Measurements from ENCODE around the gene IL1B.
A peak's percentile ranks its signal among the peaks of the same experiment; 100 is the strongest.

Gene IL1B

DNA sequence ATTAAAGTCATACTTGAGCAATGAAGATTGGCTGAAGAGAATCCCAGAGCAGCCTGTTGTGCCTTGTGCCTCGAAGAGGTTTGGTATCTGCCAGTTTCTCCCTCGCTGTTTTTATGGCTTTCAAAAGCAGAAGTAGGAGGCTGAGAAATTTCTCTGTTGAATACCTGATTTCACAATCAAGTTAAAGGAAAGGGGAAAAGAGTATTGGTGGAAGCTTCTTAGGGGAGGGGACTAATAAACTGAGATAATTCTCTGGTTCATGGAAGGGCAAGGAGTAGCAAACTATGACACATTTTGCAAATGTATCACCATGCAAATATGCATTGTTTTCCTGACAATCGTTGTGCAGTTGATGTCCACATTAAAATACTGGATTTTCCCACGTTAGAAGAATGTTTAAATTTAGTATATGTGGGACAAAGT lies at the start of gene IL1B:
IL1B (minus strand) TSS at position 85 of the 423 bp plus-strand sequence. CDS start 550 bp downstream, outside the sequence.
- Histone ChIP-seq H3K4me2 (ENCODE audit: low read length) (no peak within 1 kb of the TSS), H2AFZ (peak within 1 kb of the TSS; percentile 62), H3K27me3 (ENCODE audit: control insufficient read depth, insufficient read depth, low read length) (no peaks in the 10 kb centered on the region), H3K27ac (no peak within 1 kb of the TSS), H3K9ac (no peak within 1 kb of the TSS), H3K36me3 (ENCODE audit: control insufficient read depth, insufficient read depth, low read length) (no peaks in the 10 kb centered on the region), H3K4me1 (peaks cover 4% of the 10 kb centered on the region), H3K9me3 (ENCODE audit: control insufficient read depth, low read length) (no peaks in the 10 kb centered on the region), H3K79me2 (no peaks in the 10 kb centered on the region), H3K4me3 (ENCODE audit: low read depth, low read length) (no peak within 1 kb of the TSS)
- no peak for TF ChIP-seq CTCF (IDR thresholded peaks at IDR 0.05)

GRCh38 chr2:112886291-112886690 lies 49.7 kb upstream of the IL1B start:
- Histone ChIP-seq H3K9ac (no peak overlapping the region), H3K4me1 (no peaks in the 10 kb centered on the region), H3K27ac (no peak overlapping the region), H3K79me2 (no peaks in the 10 kb centered on the region), H2AFZ (no peak overlapping the region), H3K36me3 (ENCODE audit: control insufficient read depth, insufficient read depth, low read length) (no peaks in the 10 kb centered on the region), H3K9me3 (ENCODE audit: control insufficient read depth, low read length) (no peaks in the 10 kb centered on the region), H3K4me2 (ENCODE audit: low read length) (no peak overlapping the region), H3K27me3 (ENCODE audit: control insufficient read depth, insufficient read depth, low read length) (no peaks in the 10 kb centered on the region), H3K4me3 (ENCODE audit: low read depth, low read length) (no peak overlapping the region)
- no peak for TF ChIP-seq CTCF (IDR thresholded peaks at IDR 0.05)

- no peak overlapping the region for H3K9ac ChIP-seq
- H3K4me1 ChIP-seq = no peaks in the 10 kb centered on the region
- H3K36me3 ChIP-seq (ENCODE audit: control insufficient read depth, insufficient read depth, low read length) = no peaks in the 10 kb centered on the region
- H3K4me3 ChIP-seq (ENCODE audit: low read depth, low read length) = no peak overlapping the region
- no peak overlapping the region for H2AFZ ChIP-seq
- no peak for TF ChIP-seq CTCF (IDR thresholded peaks at IDR 0.05)
- H3K9me3 ChIP-seq (ENCODE audit: control insufficient read depth, low read length) = no peaks in the 10 kb centered on the region
- H3K4me2 ChIP-seq (ENCODE audit: low read length) = no peak overlapping the region
- H3K79me2 ChIP-seq = no peaks in the 10 kb centered on the region
- no peaks in the 10 kb centered on the region for H3K27me3 ChIP-seq (ENCODE audit: control insufficient read depth, insufficient read depth, low read length)
- no peak overlapping the region for H3K27ac ChIP-seq
Observed at GRCh38 chr2:112885506-112885902, 48.9 kb upstream of the IL1B start.

GRCh38 chr2:112884869-112885505 lies 48.4 kb upstream of the IL1B start:
- TF ChIP-seq CTCF (IDR thresholded peaks at IDR 0.05) = peak; percentile 36
- Histone ChIP-seq H3K9ac (no peak overlapping the region), H3K36me3 (ENCODE audit: control insufficient read depth, insufficient read depth, low read length) (no peaks in the 10 kb centered on the region), H3K79me2 (no peaks in the 10 kb centered on the region), H3K4me3 (ENCODE audit: low read depth, low read length) (no peak overlapping the region), H3K9me3 (ENCODE audit: control insufficient read depth, low read length) (no peaks in the 10 kb centered on the region), H3K27ac (no peak overlapping the region), H3K4me1 (no peaks in the 10 kb centered on the region), H2AFZ (no peak overlapping the region), H3K27me3 (ENCODE audit: control insufficient read depth, insufficient read depth, low read length) (no peaks in the 10 kb centered on the region), H3K4me2 (ENCODE audit: low read length) (no peak overlapping the region)

GRCh38 chr2:112883669-112884068 lies 47.1 kb upstream of the IL1B start:
- H3K36me3 ChIP-seq (ENCODE audit: control insufficient read depth, insufficient read depth, low read length) = no peaks in the 10 kb centered on the region
- H3K9me3 ChIP-seq (ENCODE audit: control insufficient read depth, low read length) = no peaks in the 10 kb centered on the region
- H3K9ac ChIP-seq = no peak overlapping the region
- H2AFZ ChIP-seq = no peak overlapping the region
- no peak overlapping the region for H3K4me3 ChIP-seq (ENCODE audit: low read depth, low read length)
- H3K27ac ChIP-seq = no peak overlapping the region
- no peak for TF ChIP-seq CTCF (IDR thresholded peaks at IDR 0.05)
- no peak overlapping the region for H3K4me2 ChIP-seq (ENCODE audit: low read length)
- H3K27me3 ChIP-seq (ENCODE audit: control insufficient read depth, insufficient read depth, low read length) = no peaks in the 10 kb centered on the region
- H3K79me2 ChIP-seq = no peaks in the 10 kb centered on the region
- no peaks in the 10 kb centered on the region for H3K4me1 ChIP-seq
